Panc1 (cell line): Measurements from ENCODE around the gene NMB.

Source experiments
- POLR2AphosphoS5 ChIP-seq: IDR thresholded peaks from 2 replicates; pipeline ENCODE4 v1.6.1; 2012; ENCODE audit warnings: mild to moderate bottlenecking, low read depth, low read length, moderate library complexity
- REST ChIP-seq, 2 experiments: IDR thresholded peaks; 2 replicates each; pipeline ENCODE4 v1.6.1; 2011 to 2012; ENCODE audit warnings: low read depth in 2 of 2, control low read depth in 1 of 2, low read length in 1 of 2, mild to moderate bottlenecking in 1 of 2, moderate library complexity in 1 of 2; ENCODE audit not compliant: insufficient read depth in 1 of 2
- SIN3A ChIP-seq: IDR thresholded peaks from 2 replicates; pipeline ENCODE4 v1.6.1; 2012; ENCODE audit warnings: low read depth, mild to moderate bottlenecking, low read length, moderate library complexity, borderline replicate concordance; ENCODE audit not compliant: insufficient read depth
- TF ChIP-seq, protein P1 (sequence below): fragments of 450-650 bp; IDR thresholded peaks from 2 replicates; pipeline ENCODE4 v1.5.1; 2017; ENCODE audit warnings: mild to moderate bottlenecking

GRCh38 chr15:84703808-84704207 lies 45.8 kb upstream of the NMB start:
- TF ChIP-seq REST (IDR thresholded peaks at IDR 0.05; ENCODE audit: insufficient read depth in 1 of 2, low read depth in 2 of 2, low read length in 1 of 2) (no peak), POLR2AphosphoS5 (no peak), SIN3A (no peak)
- TF ChIP-seq, protein P1, sequence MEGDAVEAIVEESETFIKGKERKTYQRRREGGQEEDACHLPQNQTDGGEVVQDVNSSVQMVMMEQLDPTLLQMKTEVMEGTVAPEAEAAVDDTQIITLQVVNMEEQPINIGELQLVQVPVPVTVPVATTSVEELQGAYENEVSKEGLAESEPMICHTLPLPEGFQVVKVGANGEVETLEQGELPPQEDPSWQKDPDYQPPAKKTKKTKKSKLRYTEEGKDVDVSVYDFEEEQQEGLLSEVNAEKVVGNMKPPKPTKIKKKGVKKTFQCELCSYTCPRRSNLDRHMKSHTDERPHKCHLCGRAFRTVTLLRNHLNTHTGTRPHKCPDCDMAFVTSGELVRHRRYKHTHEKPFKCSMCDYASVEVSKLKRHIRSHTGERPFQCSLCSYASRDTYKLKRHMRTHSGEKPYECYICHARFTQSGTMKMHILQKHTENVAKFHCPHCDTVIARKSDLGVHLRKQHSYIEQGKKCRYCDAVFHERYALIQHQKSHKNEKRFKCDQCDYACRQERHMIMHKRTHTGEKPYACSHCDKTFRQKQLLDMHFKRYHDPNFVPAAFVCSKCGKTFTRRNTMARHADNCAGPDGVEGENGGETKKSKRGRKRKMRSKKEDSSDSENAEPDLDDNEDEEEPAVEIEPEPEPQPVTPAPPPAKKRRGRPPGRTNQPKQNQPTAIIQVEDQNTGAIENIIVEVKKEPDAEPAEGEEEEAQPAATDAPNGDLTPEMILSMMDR, result no peak
